Panc1 (cell line): ENCODE measurements around the gene C1QTNF4. TPM values are rescaled to one million over a fixed set of nuclear protein-coding genes. Genes with fewer than 3 reads are reported as not detected.
A peak's percentile ranks its signal among the peaks of the same experiment; 100 is the strongest.
"Not testable (repeated sequence)": the region's sequence is repeated elsewhere in the genome, so short reads cannot be mapped to it uniquely, and the experiment has no call there.

Experiments
- ATAC-seq: fragments of 200-7000 bp; cut with Tn5 transposase; 2 replicates; pipeline ENCODE4 v1.9.1; 2020; ENCODE audit warnings: mild to moderate bottlenecking, moderate library complexity
- BruUV-seq: library from RNA; stranded (reverse); fragments of 400-500 nt; replicated peaks from 2 replicates; lab custom pipeline; 2021; lab: Mats Ljungman, UMichigan
- CTCF ChIA-PET: fragments of 300-600 bp; sonication (Branson Sonifier 250); formaldehyde crosslinking; loops from one replicate; lab custom pipeline; 2022; ENCODE audit warnings: antibody characterized with exemption; lab: Charles Lee
- POLR2A ChIA-PET: fragments of 300-600 bp; sonication (Branson Sonifier 250); formaldehyde crosslinking; loops from one replicate; lab custom pipeline; 2022; ENCODE audit warnings: antibody characterized with exemption; lab: Charles Lee
- DNase-seq: peaks from one replicate; pipeline ENCODE4 v3.0.0-alpha.2; 2010; ENCODE audit warnings: low read depth, low spot score
- H3K27ac ChIP-seq: 2 replicates; pipeline ENCODE4 v1.5.1; 2011; ENCODE audit warnings: mild to moderate bottlenecking, low read length, inconsistent platforms
- H3K27me3 ChIP-seq: fragments of 200-500 bp; sonication (Bioruptor generic); 2 replicates; pipeline ENCODE4 v1.6.0; 2014; ENCODE audit warnings: low read length, inconsistent platforms; ENCODE audit not compliant: control insufficient read depth, insufficient read depth
- H3K36me3 ChIP-seq: fragments of 200-500 bp; sonication (Bioruptor generic); 2 replicates; pipeline ENCODE4 v1.5.1; 2014; ENCODE audit warnings: inconsistent platforms, mild to moderate bottlenecking, low read length, moderate library complexity; ENCODE audit not compliant: control insufficient read depth, insufficient read depth
- H3K4me1 ChIP-seq: 2 replicates; pipeline ENCODE4 v1.5.1; 2011; ENCODE audit warnings: inconsistent platforms, mild to moderate bottlenecking, low read length, moderate library complexity; ENCODE audit not compliant: control insufficient read depth, insufficient read depth
- H3K4me3 ChIP-seq, 2 experiments: 2 replicates each; pipeline ENCODE4 v1.5.1; 2011 to 2012; ENCODE audit warnings: low read depth in 2 of 2, low read length in 2 of 2, mild to moderate bottlenecking in 2 of 2, inconsistent platforms in 1 of 2, moderate library complexity in 1 of 2
- H3K9me3 ChIP-seq: fragments of 200-500 bp; sonication (Bioruptor generic); 2 replicates; pipeline ENCODE4 v1.5.1; 2014; ENCODE audit warnings: low read depth, mild to moderate bottlenecking, inconsistent platforms, low read length, moderate library complexity; ENCODE audit not compliant: control insufficient read depth, insufficient read depth
- POLR2AphosphoS5 ChIP-seq: IDR thresholded peaks from 2 replicates; pipeline ENCODE4 v1.6.1; 2012; ENCODE audit warnings: mild to moderate bottlenecking, low read depth, low read length, moderate library complexity
- SIN3A ChIP-seq: IDR thresholded peaks from 2 replicates; pipeline ENCODE4 v1.6.1; 2012; ENCODE audit warnings: low read depth, mild to moderate bottlenecking, low read length, moderate library complexity, borderline replicate concordance; ENCODE audit not compliant: insufficient read depth
- TCF7L2 ChIP-seq: IDR thresholded peaks from 2 replicates; pipeline ENCODE4 v1.6.1; 2011; ENCODE audit warnings: mild to moderate bottlenecking, low read depth, low read length, inconsistent platforms
- in situ Hi-C: cut with HindIII; loops from 2 replicates; pipeline ENCODE4 v1.10.0; 2016; ENCODE audit warnings: low sequenced_read_pairs, low pct_unique_long_range_greater_than_20kb
- intact Hi-C: fragments of 100-400 bp; cut with micrococcal nuclease; formaldehyde crosslinking; loops from one replicate; pipeline ENCODE4 v1.10.0; 2022; ENCODE audit not compliant: unreplicated experiment
- total RNA-seq: library from RNA; stranded (reverse); gene quantifications from one replicate; pipeline ENCODE4 v1.2.1, GENCODE V29; 2021; ENCODE audit not compliant: unreplicated experiment
- TF ChIP-seq, protein P1 (sequence below), 2 experiments: IDR thresholded peaks; 2 replicates each; pipeline ENCODE4 v1.6.1; 2011 to 2012; ENCODE audit warnings: low read depth in 2 of 2, control low read depth in 1 of 2, low read length in 1 of 2, mild to moderate bottlenecking in 1 of 2, moderate library complexity in 1 of 2; ENCODE audit not compliant: insufficient read depth in 1 of 2
- TF ChIP-seq, protein P2 (sequence below): fragments of 450-650 bp; IDR thresholded peaks from 2 replicates; pipeline ENCODE4 v1.5.1; 2017; ENCODE audit warnings: mild to moderate bottlenecking

The C1QTNF4 gene
- total RNA-seq, 1 experiment from 2014 or later, result not detected

DNA sequence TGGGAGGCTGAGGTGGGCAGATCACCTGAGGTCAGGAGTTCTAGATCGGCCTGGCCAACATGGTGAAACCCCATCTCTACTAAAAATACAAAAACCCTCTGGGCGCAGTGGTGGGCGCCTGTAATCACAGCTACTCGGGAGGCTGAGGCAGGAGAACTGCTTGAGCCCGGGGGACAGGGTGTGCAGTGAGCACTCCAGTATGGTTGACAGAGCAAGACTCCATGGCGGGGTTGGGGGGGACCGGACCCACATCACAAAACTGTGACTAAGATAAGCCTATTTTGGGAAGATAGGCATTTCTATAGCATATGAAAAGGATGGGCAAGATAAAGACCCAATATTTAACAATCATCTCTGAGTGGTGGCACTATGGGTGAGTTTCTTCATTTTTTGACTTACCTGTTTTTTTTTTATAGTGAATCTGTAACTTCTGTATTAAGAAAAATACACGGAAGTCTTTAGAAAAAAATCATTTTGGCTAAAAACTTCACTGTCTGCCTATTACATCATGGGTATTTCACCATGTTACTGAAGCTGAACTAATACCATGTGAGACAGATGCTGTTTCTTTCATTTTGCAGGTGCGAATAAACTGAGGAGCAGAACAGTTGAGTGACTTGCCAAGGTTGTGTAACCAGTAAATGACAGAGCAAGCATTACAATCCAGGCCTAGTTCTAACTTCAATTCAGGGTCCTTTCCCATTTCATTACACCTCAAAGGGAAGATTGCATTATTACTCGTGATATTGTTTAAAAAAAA, 43.7 kb downstream of the C1QTNF4 start:
- no peak for DNase-seq
- H3K27me3 ChIP-seq, result no peaks in the 10 kb centered on the region
- peak overlapping the region in 1 of 2 experiments; percentile 75; a peak in 2 of 4 replicates for H3K4me3 ChIP-seq
- BruUV-seq, result TSS peak; percentile 65
- no peaks in the 10 kb centered on the region for H3K9me3 ChIP-seq
- intact Hi-C loops (no loop called here), in situ Hi-C loops (no loop called here)
- no peak for ATAC-seq
- ChIA-PET POLR2A (interaction anchor here (1.2 kb wide), 1 partner anchor 28 kb away, joined by 13 read pairs; the partner anchor contains the start of genes KBTBD4 and NDUFS3), CTCF (interaction anchor here (1.0 to 1.1 kb wide), 2 partner anchors 27 to 41 kb away, joined by 3 read pairs; no protein-coding TSS in a partner anchor)
- peak overlapping the region; percentile 48; the same call in 1 of the 2 replicates for H3K27ac ChIP-seq
- H3K4me1 ChIP-seq, result peaks cover 19% of the 10 kb centered on the region
- H3K36me3 ChIP-seq, result peaks cover 15% of the 10 kb centered on the region
- TF ChIP-seq, protein P1, sequence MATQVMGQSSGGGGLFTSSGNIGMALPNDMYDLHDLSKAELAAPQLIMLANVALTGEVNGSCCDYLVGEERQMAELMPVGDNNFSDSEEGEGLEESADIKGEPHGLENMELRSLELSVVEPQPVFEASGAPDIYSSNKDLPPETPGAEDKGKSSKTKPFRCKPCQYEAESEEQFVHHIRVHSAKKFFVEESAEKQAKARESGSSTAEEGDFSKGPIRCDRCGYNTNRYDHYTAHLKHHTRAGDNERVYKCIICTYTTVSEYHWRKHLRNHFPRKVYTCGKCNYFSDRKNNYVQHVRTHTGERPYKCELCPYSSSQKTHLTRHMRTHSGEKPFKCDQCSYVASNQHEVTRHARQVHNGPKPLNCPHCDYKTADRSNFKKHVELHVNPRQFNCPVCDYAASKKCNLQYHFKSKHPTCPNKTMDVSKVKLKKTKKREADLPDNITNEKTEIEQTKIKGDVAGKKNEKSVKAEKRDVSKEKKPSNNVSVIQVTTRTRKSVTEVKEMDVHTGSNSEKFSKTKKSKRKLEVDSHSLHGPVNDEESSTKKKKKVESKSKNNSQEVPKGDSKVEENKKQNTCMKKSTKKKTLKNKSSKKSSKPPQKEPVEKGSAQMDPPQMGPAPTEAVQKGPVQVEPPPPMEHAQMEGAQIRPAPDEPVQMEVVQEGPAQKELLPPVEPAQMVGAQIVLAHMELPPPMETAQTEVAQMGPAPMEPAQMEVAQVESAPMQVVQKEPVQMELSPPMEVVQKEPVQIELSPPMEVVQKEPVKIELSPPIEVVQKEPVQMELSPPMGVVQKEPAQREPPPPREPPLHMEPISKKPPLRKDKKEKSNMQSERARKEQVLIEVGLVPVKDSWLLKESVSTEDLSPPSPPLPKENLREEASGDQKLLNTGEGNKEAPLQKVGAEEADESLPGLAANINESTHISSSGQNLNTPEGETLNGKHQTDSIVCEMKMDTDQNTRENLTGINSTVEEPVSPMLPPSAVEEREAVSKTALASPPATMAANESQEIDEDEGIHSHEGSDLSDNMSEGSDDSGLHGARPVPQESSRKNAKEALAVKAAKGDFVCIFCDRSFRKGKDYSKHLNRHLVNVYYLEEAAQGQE (IDR thresholded peaks at IDR 0.05; ENCODE audit: insufficient read depth in 1 of 2, low read depth in 2 of 2, low read length in 1 of 2), result no peak
- no peak for TF ChIP-seq SIN3A

DNA sequence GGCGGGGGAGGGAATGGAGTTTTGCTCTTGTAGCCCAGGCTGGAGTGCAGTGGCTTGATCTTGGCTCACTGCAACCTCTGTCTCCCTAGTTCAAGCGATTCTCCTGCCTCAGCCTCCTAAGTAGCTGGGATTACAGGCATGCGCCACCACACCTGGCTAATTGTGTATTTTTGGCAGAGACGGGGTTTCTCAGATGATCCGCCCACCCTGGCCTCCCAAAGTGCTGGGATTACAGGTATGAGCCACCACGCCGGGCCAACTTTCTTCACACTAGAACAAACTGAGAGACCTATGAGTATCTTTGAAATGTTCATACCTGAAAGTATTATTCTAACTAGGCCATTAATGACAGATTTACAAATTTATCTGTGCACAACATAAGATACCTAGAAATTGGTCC, 47.9 kb downstream of the C1QTNF4 start:
- intact Hi-C loops, H3K27ac ChIP-seq, H3K4me3 ChIP-seq, in situ Hi-C loops, H3K27me3 ChIP-seq, H3K9me3 ChIP-seq, CTCF ChIA-PET, BruUV-seq, ATAC-seq, H3K36me3 ChIP-seq, DNase-seq: not testable (repeated sequence)
- POLR2A ChIA-PET, result interaction anchor here (0.7 kb wide), 1 partner anchor 31 kb away, joined by 4 read pairs; no protein-coding TSS in a partner anchor
- peaks cover 10% of the 10 kb centered on the region for H3K4me1 ChIP-seq

DNA sequence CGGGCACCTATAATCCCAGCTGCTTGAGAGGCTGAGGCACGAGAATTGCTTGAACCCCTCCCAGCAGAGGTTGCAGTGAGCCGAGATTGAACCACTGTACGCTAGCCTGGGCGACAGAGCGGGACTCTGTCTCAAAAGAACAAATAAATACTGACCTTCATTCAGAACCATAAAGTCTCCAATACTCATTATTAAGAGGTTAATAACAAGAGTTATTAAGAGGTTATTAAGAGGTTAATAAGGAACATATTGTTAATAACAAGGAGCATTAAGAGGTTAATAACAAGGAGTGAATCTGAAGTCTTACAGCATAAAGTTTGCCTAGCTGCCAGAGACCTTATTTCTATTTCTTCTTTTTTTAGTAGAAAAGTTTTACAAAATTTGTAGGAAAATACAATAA, 48.9 kb downstream of the C1QTNF4 start:
- DNase-seq (no peak), ATAC-seq (no peak)
- Histone ChIP-seq H3K4me1 (peaks cover 5% of the 10 kb centered on the region), H3K9me3 (no peaks in the 10 kb centered on the region), H3K27me3 (no peaks in the 10 kb centered on the region), H3K4me3 (no peak overlapping the region), H3K27ac (no peak overlapping the region), H3K36me3 (peaks cover 2% of the 10 kb centered on the region)
- BruUV-seq, result no TSS peak
- in situ Hi-C loops (no loop called here), intact Hi-C loops (no loop called here)
- ChIA-PET CTCF (interaction anchor here (0.8 kb wide), 1 partner anchor 51 kb away, joined by 5 read pairs; no protein-coding TSS in a partner anchor), POLR2A (no interaction called here)
- TF ChIP-seq SIN3A (no peak), TCF7L2 (no peak), POLR2AphosphoS5 (no peak)
- TF ChIP-seq, protein P1 (IDR thresholded peaks at IDR 0.05; ENCODE audit: insufficient read depth in 1 of 2, low read depth in 2 of 2, low read length in 1 of 2), result no peak
- TF ChIP-seq, protein P2, sequence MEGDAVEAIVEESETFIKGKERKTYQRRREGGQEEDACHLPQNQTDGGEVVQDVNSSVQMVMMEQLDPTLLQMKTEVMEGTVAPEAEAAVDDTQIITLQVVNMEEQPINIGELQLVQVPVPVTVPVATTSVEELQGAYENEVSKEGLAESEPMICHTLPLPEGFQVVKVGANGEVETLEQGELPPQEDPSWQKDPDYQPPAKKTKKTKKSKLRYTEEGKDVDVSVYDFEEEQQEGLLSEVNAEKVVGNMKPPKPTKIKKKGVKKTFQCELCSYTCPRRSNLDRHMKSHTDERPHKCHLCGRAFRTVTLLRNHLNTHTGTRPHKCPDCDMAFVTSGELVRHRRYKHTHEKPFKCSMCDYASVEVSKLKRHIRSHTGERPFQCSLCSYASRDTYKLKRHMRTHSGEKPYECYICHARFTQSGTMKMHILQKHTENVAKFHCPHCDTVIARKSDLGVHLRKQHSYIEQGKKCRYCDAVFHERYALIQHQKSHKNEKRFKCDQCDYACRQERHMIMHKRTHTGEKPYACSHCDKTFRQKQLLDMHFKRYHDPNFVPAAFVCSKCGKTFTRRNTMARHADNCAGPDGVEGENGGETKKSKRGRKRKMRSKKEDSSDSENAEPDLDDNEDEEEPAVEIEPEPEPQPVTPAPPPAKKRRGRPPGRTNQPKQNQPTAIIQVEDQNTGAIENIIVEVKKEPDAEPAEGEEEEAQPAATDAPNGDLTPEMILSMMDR, result no peak
